ENCODE data around the gene MOB4.

- TF ChIP-seq CTCF (IDR thresholded peaks at IDR 0.05), result no peak
- no peak for TF ChIP-seq POLR2A (IDR thresholded peaks at IDR 0.05)
Observed at GRCh38 chr2:197500503-197501131, 15.2 kb upstream of the MOB4 start.

Measured in esophagus squamous epithelium (tissue), 4 donors.